HG02588 (cell line): Measurements from ENCODE around the gene PRR33.

Experiments
- ATAC-seq: cut with Tn5 transposase; IDR thresholded peaks from one replicate; pipeline ENCODE4 v1.9.1; 2021; ENCODE audit warnings: mild to moderate bottlenecking, moderate library complexity; ENCODE audit not compliant: unreplicated experiment

PRR33 gene

DNA sequence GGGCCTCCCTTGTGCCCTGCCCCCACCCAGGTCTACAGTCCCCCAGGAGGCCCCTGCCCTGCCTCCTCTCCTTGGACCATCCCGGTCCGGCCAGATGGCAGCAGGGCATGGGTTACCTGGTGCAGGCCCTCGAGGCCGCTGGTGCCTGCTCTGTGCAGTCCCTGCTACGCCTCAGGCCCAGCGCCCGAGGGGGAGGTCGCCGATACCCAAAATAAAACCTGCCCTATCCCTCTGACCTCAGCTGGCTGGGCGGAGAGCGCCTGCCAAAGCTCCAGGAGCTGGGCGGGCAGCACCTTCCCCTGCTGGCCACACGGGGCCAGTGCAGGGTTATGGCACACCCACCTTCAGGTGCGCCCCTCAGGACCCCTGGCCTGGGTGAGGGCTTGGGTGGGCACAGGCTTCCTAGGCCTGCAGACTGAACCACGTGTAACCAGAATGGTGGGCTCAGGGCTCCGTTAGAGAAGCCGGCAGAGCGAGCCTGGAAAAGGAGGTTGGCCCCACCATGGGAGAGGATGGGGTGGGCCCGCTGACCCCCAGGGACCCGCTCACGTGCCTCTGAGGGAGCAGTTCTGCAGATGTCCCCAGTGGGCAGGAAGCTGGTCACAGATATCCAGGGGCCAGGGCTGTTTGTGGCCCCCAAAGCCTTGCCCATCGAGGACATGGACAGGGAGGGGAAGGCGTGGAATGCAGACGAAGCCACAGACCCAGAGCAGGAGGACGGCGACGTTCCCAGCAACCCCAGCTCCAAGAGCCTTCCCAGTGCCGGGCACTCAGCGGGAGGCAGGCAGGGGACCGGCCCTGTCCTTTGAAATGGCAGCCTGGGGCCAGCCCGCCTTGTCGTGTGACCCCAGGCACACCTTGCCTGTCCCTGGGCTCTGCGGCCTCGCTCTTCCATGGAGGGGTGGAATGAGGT is 26.1 kb upstream of the PRR33 start:
- ATAC-seq: no peak

DNA sequence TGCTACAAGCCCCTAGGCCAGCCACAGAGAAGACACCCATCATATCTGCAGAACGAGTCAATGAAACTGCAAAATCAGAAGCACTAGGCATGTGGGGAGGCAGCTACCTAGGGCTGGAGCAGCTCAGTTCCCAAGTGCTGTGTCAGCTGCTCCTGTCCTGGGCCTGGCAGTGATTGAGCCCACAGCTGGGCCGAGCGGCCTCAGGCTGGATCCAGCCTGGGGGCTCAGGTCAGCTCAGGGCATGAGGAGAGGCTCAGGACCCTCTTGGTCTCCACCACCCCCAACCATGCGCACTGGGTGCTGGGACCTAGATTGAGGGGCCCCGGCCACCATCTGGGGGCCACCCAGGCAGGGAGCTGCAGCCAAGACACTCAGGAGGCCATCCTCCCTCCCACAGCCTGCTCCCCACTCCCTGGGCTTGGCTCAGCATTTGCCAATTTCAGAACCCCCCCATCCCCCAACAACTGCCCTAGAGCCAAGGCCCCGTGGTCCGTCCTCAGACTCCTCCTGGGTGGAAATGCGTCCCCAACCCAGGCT is 25.4 kb upstream of the PRR33 start:
- no peak for ATAC-seq

DNA sequence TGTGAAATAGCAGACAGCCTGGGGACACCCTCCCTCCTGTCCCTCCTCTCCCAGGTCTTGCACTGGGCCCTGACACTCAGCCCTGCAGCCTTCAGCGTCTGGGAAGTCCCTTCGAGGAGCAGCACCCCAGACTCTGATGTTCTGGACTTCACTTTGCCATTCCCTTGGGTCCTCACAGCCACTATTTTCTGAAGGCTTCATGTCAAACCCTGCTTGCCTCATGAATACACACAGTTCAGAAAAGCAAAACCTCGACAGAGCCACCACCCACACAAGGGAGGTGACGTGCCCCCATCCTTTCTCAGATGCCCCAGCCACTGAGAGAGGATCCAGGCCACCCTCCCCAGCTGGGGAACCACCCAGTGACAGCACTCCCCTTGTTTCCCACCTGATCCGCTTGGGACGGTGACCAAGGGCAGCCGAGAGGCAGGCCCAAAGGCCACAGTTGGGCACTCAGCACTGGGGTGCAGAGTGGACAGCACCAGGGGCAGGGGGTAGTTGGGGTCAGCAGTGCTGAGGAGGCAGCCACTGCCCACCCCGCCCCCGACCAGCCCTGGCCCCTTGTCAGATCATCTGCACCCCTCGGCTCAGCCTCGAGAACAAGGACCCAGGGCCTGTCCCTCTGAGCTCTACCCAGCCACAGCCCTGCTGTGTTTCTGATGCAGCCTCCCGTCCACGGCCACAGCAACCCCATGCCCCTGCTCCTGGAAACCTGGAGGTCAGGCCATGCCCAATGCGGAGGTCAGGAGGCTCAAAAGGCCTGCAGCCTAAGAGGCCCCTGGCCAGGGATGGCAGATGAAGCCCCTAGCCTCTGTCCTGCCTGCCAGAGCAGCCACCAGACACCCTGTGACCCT is 24.7 kb upstream of the PRR33 start:
- no peak for ATAC-seq

DNA sequence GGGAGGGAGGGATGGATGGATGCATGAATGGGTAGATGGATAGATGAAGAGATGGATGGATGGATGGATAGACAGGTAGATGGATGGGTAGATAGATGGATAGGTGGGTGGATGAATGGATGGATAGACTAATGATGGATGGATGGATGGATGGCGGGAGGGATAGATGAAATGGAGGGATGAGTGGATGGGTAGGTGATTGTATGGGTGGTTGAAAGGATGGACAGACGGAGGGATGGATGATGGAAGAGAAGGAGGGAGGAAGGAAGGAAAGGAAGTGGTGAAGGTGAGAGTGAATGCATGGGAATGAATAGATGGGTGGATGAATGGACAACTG is 24.1 kb upstream of the PRR33 start:
- ATAC-seq: no peak

DNA sequence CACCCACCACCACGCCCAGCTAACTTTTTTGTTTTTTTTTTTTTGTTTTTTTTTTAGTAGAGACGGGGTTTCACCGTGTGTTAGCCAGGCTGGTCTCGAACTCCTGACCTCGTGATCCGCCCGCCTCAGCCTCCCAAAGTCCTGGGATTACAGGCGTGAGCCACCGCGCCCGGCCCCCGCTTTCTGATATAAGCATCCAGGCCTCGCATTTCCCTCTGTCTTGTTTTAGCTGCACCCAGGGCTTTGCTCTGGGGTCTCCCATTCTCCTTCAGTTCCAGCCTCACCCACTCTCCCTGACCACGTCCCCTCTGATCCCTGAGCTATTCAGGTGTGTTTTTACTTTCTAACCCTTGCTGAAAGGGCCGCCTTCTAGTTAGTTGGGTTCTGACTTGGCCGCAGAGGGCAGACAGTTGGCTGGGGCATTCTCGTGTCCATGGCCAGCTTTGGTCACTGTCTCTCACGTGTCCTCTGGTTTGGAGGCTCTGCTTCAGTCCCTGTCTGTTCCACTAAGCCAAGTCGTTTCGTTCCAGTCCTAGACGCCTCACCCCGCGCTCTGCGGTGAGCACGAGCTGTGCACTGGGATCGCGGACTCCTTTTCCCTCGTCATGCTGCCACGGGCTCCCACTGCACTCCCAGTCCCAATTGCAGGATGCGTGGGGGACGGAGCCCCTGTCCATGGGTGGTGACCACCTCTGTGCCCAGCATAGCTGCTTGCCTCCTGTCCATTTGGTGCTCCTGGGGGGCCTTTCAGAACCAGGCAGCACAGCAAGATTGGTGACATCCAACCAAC is 21.8 kb upstream of the PRR33 start:
- no peak for ATAC-seq

DNA sequence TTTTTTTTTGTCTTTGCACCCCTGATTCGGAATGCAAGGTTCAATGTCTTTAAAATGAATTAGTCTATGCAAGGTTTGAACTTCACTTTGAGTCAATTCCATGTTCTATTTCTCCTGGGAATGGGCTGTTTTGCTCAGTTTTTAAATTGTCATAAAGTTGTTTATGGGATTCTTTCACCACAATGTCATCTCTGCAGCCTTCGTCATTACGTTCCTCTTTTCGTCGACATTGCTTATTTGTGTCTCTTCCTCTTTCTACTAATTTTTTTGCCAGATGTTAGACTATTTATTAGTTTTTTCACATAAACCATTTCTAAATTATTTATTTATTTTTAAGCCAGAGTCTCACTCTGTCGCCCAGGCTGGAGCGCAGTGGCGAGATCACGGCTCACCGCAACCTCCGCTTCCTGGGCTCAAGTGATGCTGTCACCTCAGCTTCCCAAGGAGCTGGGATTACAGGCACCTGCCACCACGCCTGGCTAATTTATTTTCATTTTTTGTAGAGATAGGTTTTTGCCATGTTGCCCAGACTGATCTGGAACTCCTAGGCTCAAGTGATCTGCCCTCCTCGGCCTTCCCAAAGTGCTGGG is 20.7 kb upstream of the PRR33 start:
- no peak for ATAC-seq

DNA sequence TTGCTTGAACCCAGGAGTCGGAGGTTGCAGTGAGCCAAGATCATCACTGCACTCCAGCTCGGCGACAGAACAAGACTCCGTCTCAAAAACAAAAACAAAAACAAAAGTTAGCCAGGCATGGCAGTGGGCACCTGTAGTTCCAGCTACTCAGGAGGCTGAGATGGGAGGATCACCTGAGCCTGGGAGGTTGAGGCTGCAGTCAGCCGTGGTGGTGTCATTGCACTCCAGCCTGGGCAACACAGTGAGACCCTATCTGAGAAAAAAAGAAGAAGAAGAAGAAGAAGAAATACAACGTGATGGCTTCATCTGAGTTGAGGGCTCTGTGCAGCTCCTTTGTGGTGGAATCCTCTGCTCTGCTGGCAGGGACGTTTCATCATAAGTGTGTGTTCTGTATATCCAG is 17.8 kb upstream of the PRR33 start:
- no peak for ATAC-seq

DNA sequence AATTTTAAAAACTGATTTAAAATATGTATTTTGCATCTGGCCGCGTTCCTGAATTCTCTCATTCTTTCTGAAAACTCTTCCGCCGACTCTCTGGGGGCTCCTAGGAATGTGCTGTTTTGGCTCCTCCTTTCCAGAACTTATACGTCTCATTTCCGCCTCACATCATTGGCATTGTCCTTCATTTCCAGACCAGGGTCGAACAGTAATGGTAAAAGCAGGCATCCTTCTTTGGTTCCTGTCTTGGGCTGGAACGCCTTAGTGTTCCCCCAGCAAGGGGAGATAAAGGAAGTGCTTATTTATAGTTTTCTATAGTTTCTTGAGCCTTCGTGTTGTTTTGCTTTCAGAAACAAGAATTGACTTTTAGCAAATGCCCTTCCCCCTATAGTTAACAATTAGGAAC is 16.9 kb upstream of the PRR33 start:
- no peak for ATAC-seq

DNA sequence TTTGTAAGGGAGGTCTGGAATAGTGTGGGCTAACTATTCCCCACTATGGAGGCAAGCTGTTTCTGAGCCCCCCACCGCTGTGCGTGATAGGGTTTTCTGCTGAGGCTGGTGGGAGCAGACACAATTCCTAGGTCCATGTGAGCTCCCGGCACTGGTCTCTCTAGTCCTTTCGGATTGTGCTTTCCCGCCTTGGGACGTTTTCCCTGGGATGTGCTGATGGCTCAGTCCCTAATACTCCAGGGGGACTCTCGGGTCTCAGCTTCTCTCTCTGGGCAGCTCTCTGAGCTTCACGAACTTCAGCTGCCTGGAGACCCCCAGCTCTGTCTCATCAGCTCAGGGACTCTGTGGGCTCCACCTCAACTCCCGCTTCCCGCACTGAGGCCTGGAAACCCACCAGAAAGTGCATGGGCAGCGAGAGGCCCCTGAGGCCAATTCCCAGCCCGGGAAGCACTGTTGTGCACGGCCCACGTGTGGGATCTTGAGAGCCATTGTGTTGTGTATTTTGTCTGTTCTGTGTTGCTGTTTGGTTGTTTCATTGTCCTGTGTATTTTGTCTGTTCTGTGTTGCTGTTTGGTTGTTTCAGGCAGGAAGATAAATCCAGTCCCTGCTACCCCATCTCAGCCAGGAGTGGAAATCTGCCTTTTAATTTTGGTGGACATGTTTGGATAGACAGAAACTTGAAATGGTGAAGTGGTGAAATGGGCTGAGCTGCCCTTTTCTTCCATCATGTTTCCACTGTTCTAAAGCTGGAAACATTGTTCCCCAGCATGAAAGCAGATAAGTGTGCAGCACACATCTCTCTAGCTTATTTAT is 15.1 kb upstream of the PRR33 start:
- no peak for ATAC-seq

DNA sequence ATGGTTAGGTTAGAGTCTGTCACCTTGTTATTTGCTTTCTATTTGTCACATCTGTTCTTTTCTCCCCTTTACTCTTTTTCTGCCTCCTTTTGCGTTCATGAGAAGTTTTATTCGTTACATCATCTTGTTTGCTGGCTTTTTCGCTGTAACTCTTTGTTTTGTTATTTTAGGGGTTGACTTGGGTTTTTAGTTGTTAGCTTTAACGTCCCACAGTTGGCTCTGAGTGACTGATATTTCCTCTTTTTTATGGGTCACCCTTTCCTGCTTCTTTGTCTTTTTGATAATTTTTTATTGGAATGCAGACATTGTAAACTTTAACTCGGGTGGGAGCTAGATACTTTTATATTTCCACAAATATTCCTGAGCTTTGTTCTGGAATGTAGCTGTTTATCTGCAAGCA is 14.5 kb upstream of the PRR33 start:
- ATAC-seq: no peak

DNA sequence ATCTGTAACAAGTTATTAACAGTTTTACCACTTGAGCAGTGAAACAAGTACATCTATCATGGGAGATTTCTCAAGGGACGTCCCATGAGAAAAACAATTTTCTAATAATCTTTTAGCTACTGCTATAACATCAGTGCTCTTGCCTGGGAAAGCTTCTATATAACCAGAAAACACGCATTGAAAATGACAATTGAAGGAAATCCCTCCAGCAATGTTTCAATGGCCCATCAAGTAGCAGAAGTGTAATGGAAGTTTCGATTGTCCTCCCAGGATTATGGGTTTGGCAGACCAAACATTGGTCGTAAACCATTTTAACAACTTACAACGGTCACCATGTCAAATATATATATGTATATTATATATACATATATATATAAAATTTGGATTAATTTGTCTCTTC is 8.0 kb upstream of the PRR33 start:
- no peak for ATAC-seq

DNA sequence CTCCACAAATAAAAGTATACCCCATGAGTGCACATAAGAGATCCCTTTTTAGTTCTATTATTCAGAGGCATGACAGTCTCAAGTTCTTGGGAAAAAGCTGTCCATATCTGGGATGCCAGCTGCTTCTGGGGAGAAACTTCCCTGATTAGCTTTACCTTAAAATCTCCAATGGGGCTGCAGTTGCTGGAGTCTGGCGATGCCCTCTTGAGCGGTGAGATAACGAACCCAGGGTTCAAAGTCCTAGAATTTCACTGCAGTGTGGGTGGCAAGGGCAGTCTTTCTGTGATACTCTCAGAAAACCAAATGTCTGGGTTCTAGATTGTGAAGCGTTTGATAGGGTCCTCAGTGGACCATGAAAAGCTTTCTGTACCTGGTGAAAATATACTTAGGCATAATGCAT is 7.4 kb upstream of the PRR33 start:
- no peak for ATAC-seq

DNA sequence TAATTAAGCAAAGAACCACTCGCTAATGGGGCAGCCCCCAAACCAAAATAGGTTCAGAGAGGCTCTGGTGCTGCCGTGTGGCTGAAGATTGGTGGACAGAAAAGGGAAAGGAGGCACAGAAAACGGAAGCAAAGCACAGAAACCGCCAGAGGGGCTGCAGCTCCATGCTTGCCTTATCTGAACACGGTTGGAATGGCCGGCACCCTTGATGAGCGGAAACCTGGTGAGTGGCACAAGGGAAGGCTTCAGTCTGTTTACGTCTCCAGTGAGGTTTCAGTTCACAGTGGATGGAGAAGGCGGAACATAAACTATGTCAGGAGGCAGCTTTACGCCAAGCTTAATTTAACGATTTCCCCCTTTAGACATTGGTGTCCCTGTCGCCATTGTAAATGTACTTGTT is 5.2 kb upstream of the PRR33 start:
- ATAC-seq: no peak

DNA sequence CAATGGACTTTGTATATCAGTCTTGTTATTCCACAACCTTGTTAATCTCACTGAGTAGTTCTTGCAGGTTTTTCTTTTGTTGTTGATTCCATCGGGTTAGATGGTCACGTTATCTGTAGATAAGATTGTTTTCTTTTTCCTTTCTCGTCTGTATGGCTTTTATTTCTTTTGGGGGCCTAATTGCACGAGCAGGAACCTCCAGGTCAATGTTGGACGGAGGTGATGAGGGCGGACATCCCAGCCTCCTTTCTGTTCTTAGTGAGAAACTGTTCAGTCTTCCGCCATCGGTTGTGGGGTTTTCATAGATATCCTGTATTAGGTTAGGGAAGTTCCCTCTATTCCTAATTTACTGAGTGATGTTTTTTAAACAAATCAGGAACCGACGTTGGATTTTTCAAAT is 4.8 kb upstream of the PRR33 start:
- no peak for ATAC-seq

DNA sequence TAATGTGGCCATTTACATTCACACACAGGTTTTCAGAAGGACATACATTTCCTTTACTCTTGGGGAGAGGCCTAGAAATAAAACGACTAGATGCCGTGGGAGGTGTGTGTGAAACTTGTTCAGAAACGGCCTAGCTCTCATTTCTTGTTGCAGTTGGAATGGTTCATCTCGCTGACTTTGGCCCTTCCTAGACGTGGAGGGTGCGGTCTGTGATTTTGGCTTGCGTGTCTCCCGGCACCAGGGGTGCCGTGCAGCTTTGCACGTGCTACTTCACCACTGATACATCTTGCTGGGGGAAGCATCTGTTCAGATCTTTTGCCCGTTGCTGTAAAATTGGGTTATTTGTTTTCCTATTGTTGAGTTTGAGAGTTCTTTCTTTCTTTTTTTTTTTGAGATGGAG is 3.1 kb upstream of the PRR33 start:
- no peak for ATAC-seq

DNA sequence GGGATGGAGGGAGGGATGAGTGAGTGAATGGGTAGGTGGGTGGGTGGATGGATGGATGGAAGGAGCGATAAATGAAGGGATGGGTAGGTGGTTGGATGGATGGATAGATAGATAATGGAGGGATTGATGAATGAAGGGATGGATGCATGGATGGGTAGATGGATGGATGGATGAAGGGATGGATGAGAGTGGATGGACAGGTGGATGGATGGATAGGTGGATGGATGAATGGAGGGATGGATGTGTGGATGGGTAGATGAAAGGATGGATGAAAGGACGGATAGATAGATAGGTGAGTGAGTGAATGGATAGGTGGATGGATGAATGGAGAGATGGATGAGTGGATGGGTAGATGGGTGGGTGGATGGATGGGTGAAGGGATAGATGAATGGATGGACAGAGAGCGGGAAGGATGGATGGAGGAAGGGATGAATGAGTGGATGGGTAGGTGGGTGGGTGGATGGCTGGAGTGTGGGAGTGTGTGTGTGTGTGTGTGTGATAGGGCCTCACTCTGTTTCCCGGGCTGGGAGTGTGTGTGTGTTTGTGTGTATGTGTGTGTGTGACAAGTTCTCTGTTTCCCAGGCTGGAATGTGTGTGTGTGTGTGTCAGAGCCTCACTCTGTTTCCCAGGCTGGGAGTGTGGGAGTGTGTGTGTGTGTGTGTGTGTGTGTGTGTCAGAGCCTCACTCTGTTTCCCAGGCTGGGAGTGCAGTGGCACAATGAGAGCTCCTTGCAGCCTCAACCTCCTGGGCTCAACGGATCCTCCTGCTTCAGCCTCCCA is 2.1 kb upstream of the PRR33 start:
- no peak for ATAC-seq

DNA sequence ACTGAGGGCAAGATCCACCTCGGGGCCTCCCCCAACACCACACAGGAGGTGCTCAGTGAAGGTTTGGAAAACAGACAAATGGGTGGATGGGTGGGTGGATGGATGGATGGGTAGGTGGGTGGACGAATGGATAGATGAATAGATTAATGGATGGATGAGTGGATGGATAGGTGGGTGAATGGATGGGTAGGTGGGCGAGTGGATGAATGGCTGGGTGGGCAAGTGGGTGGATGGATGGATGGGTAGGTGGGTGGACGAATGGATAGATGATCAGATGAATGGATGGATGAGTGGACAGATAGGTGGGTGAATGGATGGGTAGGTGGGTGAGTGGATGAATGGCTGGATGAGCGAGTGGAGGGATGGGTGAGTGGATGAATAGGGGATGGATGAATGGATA is 863 bp upstream of the PRR33 start:
- no peak for ATAC-seq

DNA sequence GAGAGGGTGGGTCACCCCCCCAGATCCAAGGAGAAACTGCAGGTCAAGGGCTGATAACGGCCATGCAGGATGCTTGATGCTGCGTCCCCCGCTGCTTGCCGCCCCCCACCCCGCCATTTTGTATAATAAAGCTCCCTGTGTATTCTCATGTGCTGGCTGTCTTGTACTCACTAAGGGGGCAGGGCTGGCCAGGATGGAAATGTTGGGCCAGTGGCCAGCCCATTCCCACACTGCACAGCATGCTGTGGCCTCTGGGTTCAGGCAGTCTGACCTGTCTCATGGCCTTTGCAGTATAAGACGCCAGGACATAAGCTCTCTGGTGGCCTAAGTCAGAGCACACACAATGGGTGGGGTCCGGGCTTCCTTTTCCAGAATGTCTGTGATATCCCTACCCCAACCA is 421 bp upstream of the PRR33 start:
- no peak for ATAC-seq
